MM.1S (cell line): ENCODE measurements around the gene DYNC1LI1.

ENCODE experiments used
- DNase-seq: peaks from one replicate; pipeline ENCODE4 v3.0.0-alpha.2; 2015
- H2AFZ ChIP-seq: fragments of 300-600 bp; sonication (generic); 2 replicates; pipeline ENCODE4 v1.6.0; 2016; ENCODE audit warnings: antibody characterized with exemption, low read length
- H3F3A ChIP-seq: fragments of 300-600 bp; sonication (generic); 2 replicates; pipeline ENCODE4 v1.6.1; 2016; ENCODE audit warnings: mild to moderate bottlenecking, antibody characterized with exemption, low read length, moderate library complexity, mixed read lengths; ENCODE audit not compliant: insufficient read depth
- H3K27ac ChIP-seq: fragments of 300-600 bp; sonication (generic); 2 replicates; pipeline ENCODE4 v1.5.1; 2016; ENCODE audit warnings: mild to moderate bottlenecking, low read length
- H3K27me3 ChIP-seq: fragments of 300-600 bp; sonication (generic); replicated peaks from 2 replicates; pipeline ENCODE4 v1.6.0; 2016; ENCODE audit warnings: low read length; ENCODE audit not compliant: insufficient read depth
- H3K36me3 ChIP-seq: fragments of 300-600 bp; sonication (generic); replicated peaks from 2 replicates; pipeline ENCODE4 v1.6.1; 2016; ENCODE audit warnings: mild to moderate bottlenecking, low read length, mixed read lengths; ENCODE audit not compliant: insufficient read depth
- H3K4me1 ChIP-seq: fragments of 300-600 bp; sonication (generic); 2 replicates; pipeline ENCODE4 v1.6.1; 2016; ENCODE audit warnings: low read length, mixed read lengths
- H3K4me2 ChIP-seq: fragments of 300-600 bp; sonication (generic); 2 replicates; pipeline ENCODE4 v1.6.0; 2016; ENCODE audit warnings: low read depth, low read length
- H3K4me3 ChIP-seq: fragments of 300-600 bp; sonication (generic); 2 replicates; pipeline ENCODE4 v1.5.1; 2016; ENCODE audit warnings: low read length, mixed read lengths
- H3K79me2 ChIP-seq: fragments of 300-600 bp; sonication (generic); 2 replicates; pipeline ENCODE4 v1.6.1; 2016; ENCODE audit warnings: mixed run types, low read length, mixed read lengths
- H3K9ac ChIP-seq: fragments of 300-600 bp; sonication (generic); 2 replicates; pipeline ENCODE4 v1.6.1; 2016; ENCODE audit warnings: low read length, mixed read lengths
- H3K9me2 ChIP-seq: fragments of 300-600 bp; sonication (generic); replicated peaks from 2 replicates; pipeline ENCODE4 v1.6.1; 2016; ENCODE audit warnings: mild to moderate bottlenecking, low read length, mixed read lengths; ENCODE audit not compliant: insufficient read depth
- H3K9me3 ChIP-seq: fragments of 300-600 bp; sonication (generic); replicated peaks from 2 replicates; pipeline ENCODE4 v1.6.1; 2016; ENCODE audit warnings: mild to moderate bottlenecking, low read length, mixed read lengths; ENCODE audit not compliant: insufficient read depth
- H4K20me1 ChIP-seq: fragments of 300-600 bp; sonication (generic); 2 replicates; pipeline ENCODE4 v1.6.1; 2016; ENCODE audit warnings: mild to moderate bottlenecking, low read length, moderate library complexity, mixed read lengths; ENCODE audit not compliant: insufficient read depth
- EZH2 ChIP-seq: fragments of 300-600 bp; sonication (generic); optimal IDR thresholded peaks from 2 replicates; pipeline ENCODE3; 2017; ENCODE audit warnings: low read depth, mild to moderate bottlenecking, antibody characterized with exemption, low read length, mixed read lengths
- EZH2phosphoT487 ChIP-seq: fragments of 300-600 bp; sonication (generic); IDR thresholded peaks from 2 replicates; pipeline ENCODE4 v1.6.1; 2018; ENCODE audit warnings: antibody characterized with exemption, low read length
- TF ChIP-seq, protein P1 (sequence below): fragments of 300-600 bp; sonication (generic); IDR thresholded peaks from 2 replicates; pipeline ENCODE4 v1.5.1; 2016; ENCODE audit warnings: antibody characterized with exemption, low read length, mixed read lengths

The DYNC1LI1 gene

DNA sequence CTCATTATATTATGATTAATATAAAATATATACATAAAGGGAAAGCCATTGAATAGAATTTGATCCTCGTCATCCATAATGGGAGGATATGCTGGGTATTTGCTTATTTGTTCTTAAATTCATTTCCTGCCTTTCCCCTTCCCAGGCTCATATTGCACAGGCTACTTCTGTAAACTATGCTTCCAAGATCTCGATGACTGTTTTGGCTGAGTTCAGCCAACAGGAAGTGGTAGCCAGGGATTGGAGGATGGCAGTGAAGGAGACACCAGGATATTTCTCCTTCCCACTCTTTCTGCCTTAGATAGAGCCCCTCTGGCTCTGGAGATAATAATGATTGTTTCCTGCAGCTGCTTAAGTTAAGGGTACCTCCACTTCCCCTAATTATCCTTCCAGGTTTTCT is 44.3 kb upstream of the DYNC1LI1 start:
- no peaks in the 10 kb centered on the region for H4K20me1 ChIP-seq
- H3K4me1 ChIP-seq: no peaks in the 10 kb centered on the region
- H3K27me3 ChIP-seq: no peaks in the 10 kb centered on the region
- TF ChIP-seq EZH2 (no peak), EZH2phosphoT487 (no peak)
- TF ChIP-seq, protein P1, sequence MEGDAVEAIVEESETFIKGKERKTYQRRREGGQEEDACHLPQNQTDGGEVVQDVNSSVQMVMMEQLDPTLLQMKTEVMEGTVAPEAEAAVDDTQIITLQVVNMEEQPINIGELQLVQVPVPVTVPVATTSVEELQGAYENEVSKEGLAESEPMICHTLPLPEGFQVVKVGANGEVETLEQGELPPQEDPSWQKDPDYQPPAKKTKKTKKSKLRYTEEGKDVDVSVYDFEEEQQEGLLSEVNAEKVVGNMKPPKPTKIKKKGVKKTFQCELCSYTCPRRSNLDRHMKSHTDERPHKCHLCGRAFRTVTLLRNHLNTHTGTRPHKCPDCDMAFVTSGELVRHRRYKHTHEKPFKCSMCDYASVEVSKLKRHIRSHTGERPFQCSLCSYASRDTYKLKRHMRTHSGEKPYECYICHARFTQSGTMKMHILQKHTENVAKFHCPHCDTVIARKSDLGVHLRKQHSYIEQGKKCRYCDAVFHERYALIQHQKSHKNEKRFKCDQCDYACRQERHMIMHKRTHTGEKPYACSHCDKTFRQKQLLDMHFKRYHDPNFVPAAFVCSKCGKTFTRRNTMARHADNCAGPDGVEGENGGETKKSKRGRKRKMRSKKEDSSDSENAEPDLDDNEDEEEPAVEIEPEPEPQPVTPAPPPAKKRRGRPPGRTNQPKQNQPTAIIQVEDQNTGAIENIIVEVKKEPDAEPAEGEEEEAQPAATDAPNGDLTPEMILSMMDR: no peak
- H3K4me2 ChIP-seq: no peak overlapping the region
- no peaks in the 10 kb centered on the region for H3K9me2 ChIP-seq
- H2AFZ ChIP-seq: no peak overlapping the region
- no peak for DNase-seq
- H3K9me3 ChIP-seq: no peaks in the 10 kb centered on the region
- no peak overlapping the region for H3K9ac ChIP-seq
- no peaks in the 10 kb centered on the region for H3K36me3 ChIP-seq
- H3K79me2 ChIP-seq: no peaks in the 10 kb centered on the region
- H3F3A ChIP-seq: no peaks in the 10 kb centered on the region
- no peak overlapping the region for H3K4me3 ChIP-seq
- no peak overlapping the region for H3K27ac ChIP-seq

DNA sequence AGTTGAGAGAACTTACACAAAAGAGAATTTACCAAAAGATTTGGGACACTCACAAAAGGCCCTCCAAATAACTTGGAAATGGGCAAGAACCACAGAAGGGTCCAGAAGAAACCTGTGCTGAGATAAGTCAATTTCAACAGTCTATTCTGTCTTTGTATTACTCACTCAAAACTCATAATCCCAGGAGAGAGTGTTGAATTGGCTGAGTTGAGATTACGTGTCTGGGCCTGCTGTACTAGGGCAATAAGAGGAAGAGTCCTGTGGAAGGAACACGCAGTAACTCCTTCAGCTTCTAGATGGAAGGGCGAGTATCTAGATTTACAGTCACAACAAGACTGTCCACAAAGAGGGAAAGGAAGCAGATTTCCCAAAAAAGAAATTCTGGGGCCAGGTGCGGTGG is 42.5 kb upstream of the DYNC1LI1 start:
- no peaks in the 10 kb centered on the region for H3K36me3 ChIP-seq
- DNase-seq: no peak
- no peaks in the 10 kb centered on the region for H3K27me3 ChIP-seq
- no peaks in the 10 kb centered on the region for H3F3A ChIP-seq
- H3K9ac ChIP-seq: no peak overlapping the region
- no peaks in the 10 kb centered on the region for H3K9me3 ChIP-seq
- no peaks in the 10 kb centered on the region for H3K4me1 ChIP-seq
- H3K79me2 ChIP-seq: no peaks in the 10 kb centered on the region
- H3K4me2 ChIP-seq: no peak overlapping the region
- H3K4me3 ChIP-seq: no peak overlapping the region
- no peaks in the 10 kb centered on the region for H4K20me1 ChIP-seq
- no peak for TF ChIP-seq EZH2
- TF ChIP-seq, protein P1: no peak
- TF ChIP-seq EZH2phosphoT487: no peak
- H3K27ac ChIP-seq: no peak overlapping the region
- no peaks in the 10 kb centered on the region for H3K9me2 ChIP-seq
- no peak overlapping the region for H2AFZ ChIP-seq

DNA sequence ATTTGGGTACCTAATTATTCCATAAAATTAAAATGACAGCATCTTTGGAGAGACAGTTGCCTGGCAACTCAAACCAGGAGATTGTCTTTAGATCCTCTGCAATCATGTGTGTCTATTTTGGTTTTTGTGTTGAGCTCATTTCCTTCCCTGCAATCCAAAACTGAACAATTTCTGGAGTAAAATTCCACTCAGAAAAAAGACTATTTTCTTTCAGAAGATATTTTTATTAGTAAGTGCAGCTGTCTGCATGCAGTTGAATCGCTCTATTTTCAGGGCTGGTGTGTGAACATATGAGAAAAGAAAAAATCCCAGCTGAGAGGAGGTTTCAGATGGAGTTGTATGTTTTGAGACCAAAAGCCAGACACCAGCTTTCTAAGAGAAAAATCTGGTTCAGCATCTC is 41.9 kb upstream of the DYNC1LI1 start:
- no peaks in the 10 kb centered on the region for H4K20me1 ChIP-seq
- no peaks in the 10 kb centered on the region for H3K27me3 ChIP-seq
- H3K9me2 ChIP-seq: no peaks in the 10 kb centered on the region
- no peaks in the 10 kb centered on the region for H3K36me3 ChIP-seq
- H3K4me1 ChIP-seq: no peaks in the 10 kb centered on the region
- H2AFZ ChIP-seq: no peak overlapping the region
- H3K9me3 ChIP-seq: no peaks in the 10 kb centered on the region
- no peaks in the 10 kb centered on the region for H3F3A ChIP-seq
- H3K27ac ChIP-seq: no peak overlapping the region
- no peak overlapping the region for H3K4me2 ChIP-seq
- no peak for DNase-seq
- H3K9ac ChIP-seq: no peak overlapping the region
- no peaks in the 10 kb centered on the region for H3K79me2 ChIP-seq
- no peak overlapping the region for H3K4me3 ChIP-seq
- no peak for TF ChIP-seq EZH2phosphoT487
- TF ChIP-seq, protein P1: no peak
- no peak for TF ChIP-seq EZH2
